Urinary bladder (tissue), 4 donors: ENCODE data around the gene TBC1D10A. TPM values are rescaled to one million over a fixed set of nuclear protein-coding genes. Genes with fewer than 3 reads are reported as not detected.

Source experiments
- DNase-seq: peaks from one replicate; pipeline ENCODE4 v3.0.0-alpha.2; 2015; ENCODE audit errors: extremely low spot score
- H3K27ac ChIP-seq: one replicate; pipeline ENCODE4 v1.5.1; 2013; ENCODE audit warnings: low read depth, mild to moderate bottlenecking, moderate library complexity
- H3K36me3 ChIP-seq: one replicate; pipeline ENCODE4 v1.6.1; 2013; ENCODE audit warnings: mild to moderate bottlenecking, moderate library complexity; ENCODE audit not compliant: insufficient read depth
- H3K4me1 ChIP-seq: one replicate; pipeline ENCODE4 v1.6.1; 2013; ENCODE audit warnings: mild to moderate bottlenecking, moderate library complexity; ENCODE audit not compliant: insufficient read depth
- H3K4me3 ChIP-seq: one replicate; pipeline ENCODE4 v1.5.1; 2013; ENCODE audit warnings: low read depth, low read length
- WGBS: extraction: QIAGEN DNeasy Blood & Tissue Kit; methylation state at CpG from one replicate; pipeline ENCODE4 v1.1.7; 2013; 5-methylcytosine and 5-hydroxymethylcytosine counted together
- polyA plus RNA-seq: library from polyadenylated mRNA; stranded (reverse); fragments of 200-250 nt; gene quantifications from one replicate; pipeline ENCODE4 v1.2.3, GENCODE V29; 2013
- total RNA-seq: library from RNA; depleted of rRNA; stranded (reverse); fragments of >200 nt; gene quantifications from one replicate; pipeline ENCODE4 v1.2.3, GENCODE V29; 2014
- donor health status: healthy with polysubstance abuse.
- donor health status: healthy.

Gene TBC1D10A
- total and polyA plus RNA-seq, 2 donors, result 8.4 to 31.7 TPM

- no peak for DNase-seq
- no peaks in the 10 kb centered on the region for H3K4me1 ChIP-seq
- H3K36me3 ChIP-seq, result no peaks in the 10 kb centered on the region
- no peak overlapping the region for H3K4me3 ChIP-seq
- H3K27ac ChIP-seq, result no peak overlapping the region
- WGBS, result 66% methylated on average over 10 of the region's 10 CpGs
Measured at GRCh38 chr22:30273711-30274436, 52.9 kb downstream of the TBC1D10A start.

GRCh38 chr22:30272781-30273601 lies 53.8 kb downstream of the TBC1D10A start:
- H3K36me3 ChIP-seq, result no peaks in the 10 kb centered on the region
- WGBS, result 83% methylated on average over 16 of the region's 16 CpGs

GRCh38 chr22:30270832-30271231 lies 55.9 kb downstream of the TBC1D10A start:
- WGBS, result 73% methylated on average over 16 of the region's 16 CpGs
- DNase-seq, result no peak

More at GRCh38 chr22:30272781-30273601, 53.8 kb downstream of the TBC1D10A start:
- Histone ChIP-seq H3K4me1 (no peaks in the 10 kb centered on the region), H3K27ac (no peak overlapping the region), H3K4me3 (no peak overlapping the region)
- no peak for DNase-seq

GRCh38 chr22:30268331-30268730 lies 58.4 kb downstream of the TBC1D10A start:
- no peak for DNase-seq
- no peak overlapping the region for H3K4me3 ChIP-seq
- no peak overlapping the region for H3K27ac ChIP-seq
- H3K4me1 ChIP-seq, result no peaks in the 10 kb centered on the region
- H3K36me3 ChIP-seq, result no peaks in the 10 kb centered on the region
- WGBS, result 84% methylated on average over 8 of the region's 8 CpGs

More at GRCh38 chr22:30270832-30271231, 55.9 kb downstream of the TBC1D10A start:
- Histone ChIP-seq H3K27ac (no peak overlapping the region), H3K4me1 (no peaks in the 10 kb centered on the region), H3K36me3 (no peaks in the 10 kb centered on the region), H3K4me3 (no peak overlapping the region)

GRCh38 chr22:30267382-30268302 lies 59.1 kb downstream of the TBC1D10A start:
- Histone ChIP-seq H3K27ac (no peak overlapping the region), H3K4me3 (no peak overlapping the region), H3K4me1 (no peaks in the 10 kb centered on the region), H3K36me3 (no peaks in the 10 kb centered on the region)
- DNase-seq, result no peak
- 75% methylated on average over 14 of the region's 14 CpGs for WGBS

DNA sequence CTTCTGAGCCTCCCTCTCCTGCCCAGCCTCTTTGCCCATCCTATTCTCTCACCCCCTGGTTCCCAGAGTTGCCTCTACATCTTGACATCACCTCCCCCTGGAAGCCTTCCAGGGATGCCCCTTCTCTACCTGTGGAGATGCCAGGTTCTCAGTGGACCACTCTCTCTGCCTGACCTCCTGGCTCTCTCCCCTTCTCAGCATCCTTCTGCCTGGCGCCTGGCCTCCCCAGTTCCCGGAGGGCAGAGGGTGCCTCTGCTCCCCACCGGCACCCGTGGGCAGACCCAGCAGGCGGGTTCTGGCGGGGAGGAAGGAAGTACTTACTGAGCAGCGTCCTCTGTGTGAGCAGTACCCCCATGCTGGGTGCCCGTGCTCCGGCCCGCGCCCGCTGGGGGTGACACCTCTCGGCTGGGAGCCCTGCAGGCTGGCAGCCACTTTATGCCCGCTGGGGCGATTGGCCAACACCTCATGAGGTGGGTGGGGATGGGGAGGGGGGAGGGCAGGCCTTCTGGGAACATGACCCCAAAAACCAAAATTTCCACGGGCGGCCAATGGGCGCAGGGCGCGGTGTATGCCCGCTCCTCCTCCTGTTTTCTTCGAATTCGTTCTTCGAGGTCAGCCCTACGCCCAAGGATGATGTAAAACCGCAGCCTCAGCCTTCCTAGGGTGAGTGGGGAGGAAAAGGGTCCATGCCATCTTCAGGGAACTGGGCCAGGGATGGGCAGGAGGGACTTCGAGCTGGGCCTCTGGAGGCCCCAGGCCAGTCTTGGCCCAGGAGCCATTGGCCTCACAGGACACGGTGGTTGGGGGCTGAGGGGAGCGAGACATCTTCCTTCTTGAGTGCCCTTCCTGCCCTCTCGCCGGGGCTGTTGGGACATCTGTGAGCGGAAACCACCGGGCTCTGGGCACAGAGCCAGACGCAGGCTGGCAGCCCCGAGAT lies 60.0 kb downstream of the TBC1D10A start, which contains the start of gene OSM:
TSS of gene OSM (minus strand) at position 407 of the 937 bp plus-strand sequence. CDS start at position 355, 52 bp downstream.
- Histone ChIP-seq H3K4me3 (peak within 1 kb of the TSS; percentile 15), H3K36me3 (no peaks in the 10 kb centered on the region), H3K4me1 (no peaks in the 10 kb centered on the region), H3K27ac (peak within 1 kb of the TSS; percentile 35)
- 77% methylated on average over 35 of the region's 35 CpGs for WGBS
- DNase-seq, result no peak

DNA sequence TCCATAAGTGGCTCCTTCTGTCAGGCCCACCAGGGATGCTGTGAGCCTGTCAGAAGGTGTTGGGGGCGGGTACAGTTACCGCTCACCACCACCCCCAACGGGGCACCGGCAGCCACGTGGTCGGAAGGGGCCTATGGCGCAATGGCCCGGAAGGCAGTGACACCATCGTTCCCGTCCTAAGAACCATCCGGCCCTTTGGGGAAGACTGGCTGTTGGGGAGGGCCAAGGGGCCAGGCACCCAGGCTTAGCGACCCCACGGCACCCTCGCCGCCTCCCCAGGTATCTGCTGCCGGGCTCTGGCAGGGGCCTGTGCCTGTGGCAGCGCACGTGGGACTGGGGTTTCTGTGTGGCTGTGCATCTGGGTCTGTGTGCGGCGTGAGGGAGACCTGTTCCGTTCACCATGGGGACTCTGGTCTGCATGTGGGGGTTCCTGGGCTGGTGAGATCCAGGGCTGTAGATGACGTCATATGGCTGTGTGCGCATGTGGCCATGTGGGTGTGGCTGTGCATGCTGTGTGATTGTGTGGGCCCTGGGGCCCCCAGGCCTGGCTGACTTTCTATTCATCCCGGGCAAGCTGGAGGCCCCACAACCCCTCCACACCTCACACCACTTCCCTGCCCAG lies 60.8 kb downstream of the TBC1D10A start:
- H3K27ac ChIP-seq, result peak overlapping the region; percentile 35
- DNase-seq, result no peak
- 73% methylated on average over 24 of the region's 24 CpGs for WGBS

GRCh38 chr22:30265131-30265720 lies 61.5 kb downstream of the TBC1D10A start:
- no peak overlapping the region for H3K4me3 ChIP-seq
- H3K36me3 ChIP-seq, result no peaks in the 10 kb centered on the region
- no peak for DNase-seq
- WGBS, result 88% methylated on average over 9 of the region's 9 CpGs
- no peaks in the 10 kb centered on the region for H3K4me1 ChIP-seq
- no peak overlapping the region for H3K27ac ChIP-seq

More for the DNA sequence above, 60.8 kb downstream of the TBC1D10A start:
- Histone ChIP-seq H3K4me1 (no peaks in the 10 kb centered on the region), H3K36me3 (no peaks in the 10 kb centered on the region), H3K4me3 (peak overlapping the region; percentile 15)

DNA sequence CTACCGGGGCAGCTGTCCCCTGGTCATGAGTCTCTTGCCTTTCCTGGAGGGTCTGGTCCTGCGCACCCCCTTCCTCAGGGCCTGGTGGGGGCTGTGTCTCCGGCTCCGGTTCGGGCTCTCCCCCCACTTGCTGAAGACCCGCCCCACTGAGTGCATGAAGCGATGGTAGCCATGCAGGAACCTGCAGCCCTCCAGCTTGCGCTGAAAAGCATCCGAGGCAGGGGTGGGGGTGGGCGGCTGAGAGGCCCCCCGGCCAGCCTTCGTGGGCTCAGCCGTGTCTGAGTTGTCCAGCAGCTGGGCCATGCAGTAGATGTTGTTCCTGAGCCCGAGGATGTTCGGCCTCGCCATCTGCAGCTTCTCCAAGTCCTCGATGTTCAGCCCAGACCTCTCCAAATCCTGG lies 62.9 kb downstream of the TBC1D10A start:
- DNase-seq, result no peak
- no peak overlapping the region for H3K27ac ChIP-seq
- H3K36me3 ChIP-seq, result no peaks in the 10 kb centered on the region
- no peak overlapping the region for H3K4me3 ChIP-seq
- H3K4me1 ChIP-seq, result no peaks in the 10 kb centered on the region
- 85% methylated on average over 17 of the region's 17 CpGs for WGBS

DNA sequence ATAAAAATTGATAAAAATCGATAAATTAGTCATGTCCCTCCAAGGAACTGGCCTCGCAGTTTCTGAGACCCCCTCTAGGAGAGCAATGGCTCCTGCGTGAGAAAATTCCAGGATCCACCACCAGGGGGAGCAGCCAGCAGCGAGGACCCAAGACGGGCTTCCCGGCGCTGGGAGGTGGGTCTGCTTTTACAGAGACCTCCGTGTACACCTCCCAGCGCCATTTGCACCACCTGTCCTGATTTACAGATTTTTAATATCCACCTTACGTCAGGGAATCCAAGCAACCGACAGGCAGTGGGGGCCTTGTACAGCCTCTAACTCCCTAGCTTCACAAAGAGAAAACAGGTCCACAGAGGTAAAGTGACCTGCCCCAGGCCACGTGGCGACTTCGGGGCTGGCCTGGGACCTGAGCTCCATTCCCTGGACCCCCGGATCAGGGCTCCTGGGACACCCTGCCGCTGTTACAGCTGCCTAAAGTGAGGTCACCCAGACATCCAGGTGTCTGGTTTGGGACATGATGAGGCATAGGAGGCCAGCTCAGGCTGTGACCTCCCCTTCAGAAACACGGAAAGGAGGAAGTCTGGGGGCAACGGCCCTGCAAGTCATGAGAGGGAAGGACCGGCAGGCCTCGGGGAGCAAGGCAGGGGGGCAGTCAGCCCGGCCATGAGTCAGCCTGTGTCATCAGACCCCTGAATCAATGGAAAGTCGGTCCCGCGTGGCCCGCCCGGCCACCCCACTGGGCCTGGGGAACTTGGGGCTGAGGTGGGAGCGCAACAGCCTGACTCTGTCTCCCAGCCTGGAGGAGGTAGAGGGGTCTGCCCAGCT lies 63.6 kb downstream of the TBC1D10A start:
- 29% methylated on average over 27 of the region's 27 CpGs for WGBS
- Histone ChIP-seq H3K36me3 (no peaks in the 10 kb centered on the region), H3K27ac (no peak overlapping the region), H3K4me1 (no peaks in the 10 kb centered on the region), H3K4me3 (no peak overlapping the region)
- no peak for DNase-seq

- WGBS, result 89% methylated on average over 4 of the region's 4 CpGs
- H3K36me3 ChIP-seq, result no peaks in the 10 kb centered on the region
- no peak overlapping the region for H3K4me3 ChIP-seq
- H3K27ac ChIP-seq, result no peak overlapping the region
- no peaks in the 10 kb centered on the region for H3K4me1 ChIP-seq
- no peak for DNase-seq
Measured at GRCh38 chr22:30262112-30262511, 64.6 kb downstream of the TBC1D10A start.
